Measurements from ENCODE around the gene MAGEA9B. TPM values are rescaled to one million over a fixed set of nuclear protein-coding genes. Genes with fewer than 3 reads are reported as not detected.
"Not testable (repeated sequence)": the region's sequence is repeated elsewhere in the genome, so short reads cannot be mapped to it uniquely, and the experiment has no call there.

The MAGEA9B gene
- not detected in 2 replicates for total RNA-seq (2014; rRNA removed; shearing (Covaris generic))

GRCh38 chrX:149587359-149587758 is at the start of gene MAGEA9B:
TSS of gene MAGEA9B (minus strand) at chrX:149587459. CDS start at chrX:149583179, 4,280 bp downstream.
- not testable (repeated sequence) for DNase-seq (ENCODE audit: low spot score)

GRCh38 chrX:149633511-149633910 is 46.3 kb upstream of the MAGEA9B start:
- DNase-seq (ENCODE audit: low spot score) = no peak

- peak; percentile 54 for DNase-seq (ENCODE audit: low spot score)
These were observed 44.2 kb upstream of the MAGEA9B start, which contains the start of gene TMEM185A for GRCh38 chrX:149631234-149632165. TSS of gene TMEM185A (minus strand) at chrX:149631792. CDS start at chrX:149631580, 212 bp downstream.

- DNase-seq (ENCODE audit: low spot score) = peak; percentile 61
These were observed 43.5 kb upstream of the MAGEA9B start for GRCh38 chrX:149630681-149631233.

GRCh38 chrX:149629730-149630387 is 42.6 kb upstream of the MAGEA9B start:
- no peak for DNase-seq (ENCODE audit: low spot score)

GRCh38 chrX:149628768-149629167 is 41.5 kb upstream of the MAGEA9B start:
- no peak for DNase-seq (ENCODE audit: low spot score)

GRCh38 chrX:149628280-149628679 is 41.0 kb upstream of the MAGEA9B start:
- DNase-seq (ENCODE audit: low spot score) = no peak

- DNase-seq (ENCODE audit: low spot score) = not testable (repeated sequence)
These were observed 39.6 kb upstream of the MAGEA9B start for GRCh38 chrX:149626829-149627228.

GRCh38 chrX:149619662-149620061 is 32.4 kb upstream of the MAGEA9B start:
- DNase-seq (ENCODE audit: low spot score) = not testable (repeated sequence)

- DNase-seq (ENCODE audit: low spot score) = no peak
These were observed 31.6 kb upstream of the MAGEA9B start for GRCh38 chrX:149618871-149619270.

GRCh38 chrX:149611623-149612175 is 24.4 kb upstream of the MAGEA9B start:
- DNase-seq (ENCODE audit: low spot score) = no peak

GRCh38 chrX:149610511-149610910 is 23.3 kb upstream of the MAGEA9B start:
- no peak for DNase-seq (ENCODE audit: low spot score)

GRCh38 chrX:149607699-149608098 is 20.4 kb upstream of the MAGEA9B start:
- DNase-seq (ENCODE audit: low spot score) = no peak

GRCh38 chrX:149605248-149605885 is 18.1 kb upstream of the MAGEA9B start:
- not testable (repeated sequence) for DNase-seq (ENCODE audit: low spot score)

- not testable (repeated sequence) for DNase-seq (ENCODE audit: low spot score)
These were observed 11.3 kb upstream of the MAGEA9B start for GRCh38 chrX:149598603-149599002.

- DNase-seq (ENCODE audit: low spot score) = not testable (repeated sequence)
These were observed 8.7 kb upstream of the MAGEA9B start for GRCh38 chrX:149595943-149596342.

- not testable (repeated sequence) for DNase-seq (ENCODE audit: low spot score)
These were observed 8.0 kb upstream of the MAGEA9B start, which contains the start of gene HSFX2 for GRCh38 chrX:149595214-149595613. TSS of gene HSFX2 (minus strand) at chrX:149595314. CDS start at chrX:149594700, 614 bp downstream.

- DNase-seq (ENCODE audit: low spot score) = not testable (repeated sequence)
These were observed 3.7 kb upstream of the MAGEA9B start for GRCh38 chrX:149590993-149591392.

GRCh38 chrX:149585631-149586030 is 1.6 kb downstream of the MAGEA9B start:
- not testable (repeated sequence) for DNase-seq (ENCODE audit: low spot score)

GRCh38 chrX:149573456-149573855 is 13.8 kb downstream of the MAGEA9B start:
- DNase-seq (ENCODE audit: low spot score) = not testable (repeated sequence)

- DNase-seq (ENCODE audit: low spot score) = no peak
These were observed 14.5 kb downstream of the MAGEA9B start for GRCh38 chrX:149572743-149573142.
